HEK293 (cell line): ENCODE data around the gene KCNK2.
A peak's percentile ranks its signal among the peaks of the same experiment; 100 is the strongest.
"Not testable (repeated sequence)": the region's sequence is repeated elsewhere in the genome, so short reads cannot be mapped to it uniquely, and the experiment has no call there.

ENCODE experiments used
- CTCF ChIA-PET: fragments of 350-600 bp; formaldehyde crosslinking; extraction: SDS; loops from one replicate; lab custom pipeline; 2021; ENCODE audit warnings: antibody characterized with exemption; lab: Yijun Ruan, JAX
- POLR2A ChIA-PET: fragments of 300-600 bp; formaldehyde crosslinking; extraction: SDS; loops from one replicate; lab custom pipeline; 2020; ENCODE audit warnings: antibody characterized with exemption, inconsistent platforms; lab: Yijun Ruan, JAX
- H3K27ac ChIP-seq: fragments of 200-500 bp; sonication (Bioruptor generic); 2 replicates; pipeline ENCODE4 v1.5.1; 2014; ENCODE audit warnings: low read depth, low read length, control low read depth, inconsistent platforms; ENCODE audit errors: extremely low read depth
- H3K36me3 ChIP-seq, 2 experiments: fragments of 200-500 bp in 1 of 2; sonication (Bioruptor generic) in 1 of 2; 1 replicate in 1 of 2; 2 replicates in 1 of 2; pipeline ENCODE4 v1.5.1; 2014 to 2017; ENCODE audit warnings: inconsistent platforms in 2 of 2, low read length in 2 of 2; ENCODE audit not compliant: control insufficient read depth in 2 of 2, insufficient read depth in 1 of 2
- H3K4me1 ChIP-seq: fragments of 200-500 bp; sonication (Bioruptor generic); 2 replicates; pipeline ENCODE4 v1.5.1; 2014; ENCODE audit warnings: mild to moderate bottlenecking, low read length, inconsistent platforms; ENCODE audit not compliant: control insufficient read depth, insufficient read depth
- H3K4me3 ChIP-seq: 2 replicates; pipeline ENCODE4 v1.5.1; 2011; ENCODE audit warnings: low read depth, mild to moderate bottlenecking, control low read depth, low read length, moderate library complexity
- H3K9me3 ChIP-seq: fragments of 200-500 bp; sonication (Bioruptor generic); 2 replicates; pipeline ENCODE4 v1.5.1; 2014; ENCODE audit warnings: low read depth, low read length, inconsistent platforms; ENCODE audit not compliant: control insufficient read depth, insufficient read depth
- GLI2 ChIP-seq: fragments of 450-650 bp; formaldehyde crosslinking; IDR thresholded peaks from 2 replicates; pipeline ENCODE4; 2017; ENCODE audit warnings: missing biosample characterization, missing genetic modification characterization, low read depth, borderline replicate concordance
- KLF1 ChIP-seq: fragments of 450-650 bp; formaldehyde crosslinking; IDR thresholded peaks from 2 replicates; pipeline ENCODE4 v1.5.1; 2016; ENCODE audit warnings: missing biosample characterization, missing genetic modification characterization
- KLF10 ChIP-seq: fragments of 450-650 bp; IDR thresholded peaks from 2 replicates; pipeline ENCODE4 v1.5.1; 2018; ENCODE audit warnings: missing biosample characterization, mild to moderate bottlenecking, missing genetic modification characterization
- OVOL3 ChIP-seq: fragments of 450-650 bp; formaldehyde crosslinking; IDR thresholded peaks from 2 replicates; pipeline ENCODE4 v1.5.1; 2016; ENCODE audit warnings: missing biosample characterization, missing genetic modification characterization
- REPIN1 ChIP-seq: fragments of 450-650 bp; formaldehyde crosslinking; IDR thresholded peaks from 2 replicates; pipeline ENCODE4 v1.5.1; 2017; ENCODE audit warnings: missing biosample characterization, missing genetic modification characterization, low read depth
- SETDB1 ChIP-seq: IDR thresholded peaks from one replicate; pipeline ENCODE4 v1.6.1; 2017; ENCODE audit warnings: mild to moderate bottlenecking, low read length, moderate library complexity, mixed read lengths; ENCODE audit not compliant: insufficient read length
- WT1 ChIP-seq: fragments of 450-650 bp; formaldehyde crosslinking; IDR thresholded peaks from 2 replicates; pipeline ENCODE4 v1.5.1; 2016; ENCODE audit warnings: missing biosample characterization, missing genetic modification characterization
- YY1 ChIP-seq: fragments of 450-650 bp; formaldehyde crosslinking; IDR thresholded peaks from 2 replicates; pipeline ENCODE4 v1.5.1; 2018; ENCODE audit warnings: missing biosample characterization, missing genetic modification characterization
- ZFP37 ChIP-seq: fragments of 450-650 bp; formaldehyde crosslinking; IDR thresholded peaks from 2 replicates; pipeline ENCODE4 v1.5.1; 2016; ENCODE audit warnings: missing biosample characterization, missing genetic modification characterization
- ZNF114 ChIP-seq: fragments of 450-650 bp; formaldehyde crosslinking; IDR thresholded peaks from 2 replicates; pipeline ENCODE4 v1.5.0; 2017; ENCODE audit warnings: missing biosample characterization, missing genetic modification characterization
- ZNF324 ChIP-seq: fragments of 450-650 bp; formaldehyde crosslinking; IDR thresholded peaks from 2 replicates; pipeline ENCODE4 v1.5.1; 2016; ENCODE audit warnings: missing biosample characterization, missing genetic modification characterization
- ZNF501 ChIP-seq: fragments of 450-650 bp; formaldehyde crosslinking; IDR thresholded peaks from 2 replicates; pipeline ENCODE4 v1.5.1; 2016; ENCODE audit warnings: missing biosample characterization, missing genetic modification characterization
- ZNF670 ChIP-seq: fragments of 450-650 bp; formaldehyde crosslinking; IDR thresholded peaks from 2 replicates; pipeline ENCODE4 v1.5.1; 2016; ENCODE audit warnings: missing biosample characterization, missing genetic modification characterization, low read depth
- ZNF843 ChIP-seq: fragments of 450-650 bp; formaldehyde crosslinking; IDR thresholded peaks from 2 replicates; pipeline ENCODE4 v1.5.1; 2016; ENCODE audit warnings: missing biosample characterization, missing genetic modification characterization
- TF ChIP-seq, protein P1 (sequence below): fragments of 450-650 bp; formaldehyde crosslinking; IDR thresholded peaks from 2 replicates; pipeline ENCODE4 v1.5.1; 2016; ENCODE audit warnings: missing biosample characterization, missing genetic modification characterization
- TF ChIP-seq, protein P2 (sequence below): fragments of 450-650 bp; formaldehyde crosslinking; IDR thresholded peaks from 2 replicates; pipeline ENCODE4 v1.5.1; 2016; ENCODE audit warnings: missing biosample characterization, missing genetic modification characterization, low read depth
- TF ChIP-seq, protein P3 (sequence below): fragments of 450-650 bp; formaldehyde crosslinking; IDR thresholded peaks from 2 replicates; pipeline ENCODE4 v1.5.1; 2016; ENCODE audit warnings: missing biosample characterization, missing genetic modification characterization
- TF ChIP-seq, protein P4 (sequence below): fragments of 450-650 bp; formaldehyde crosslinking; IDR thresholded peaks from 2 replicates; pipeline ENCODE4 v1.5.1; 2017; ENCODE audit warnings: missing biosample characterization, missing genetic modification characterization
- TF ChIP-seq, protein P5 (sequence below): fragments of 450-650 bp; formaldehyde crosslinking; IDR thresholded peaks from 2 replicates; pipeline ENCODE4 v1.5.1; 2016; ENCODE audit warnings: missing biosample characterization, missing genetic modification characterization

KCNK2 gene

DNA sequence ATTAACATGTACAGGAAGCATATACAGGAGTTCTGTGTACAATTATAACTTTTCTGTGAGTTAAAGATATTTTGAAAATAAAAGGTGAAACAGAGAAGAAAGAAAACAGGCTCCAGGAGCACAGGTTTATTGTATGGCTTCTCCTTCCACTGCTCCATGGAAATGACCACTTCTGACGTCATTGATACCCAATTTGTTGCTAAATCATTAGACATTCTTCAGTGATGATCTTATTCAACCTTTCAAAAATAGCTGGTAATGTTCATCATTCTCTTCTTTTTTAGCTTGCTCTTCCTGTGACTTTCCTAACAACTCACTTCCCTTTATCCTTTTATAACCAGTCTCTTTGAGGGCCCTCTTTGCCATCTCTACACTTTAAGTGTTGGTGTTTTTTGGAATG is 77.8 kb downstream of the KCNK2 start:
- POLR2A ChIA-PET: no interaction called here
- no peaks in the 10 kb centered on the region for H3K9me3 ChIP-seq
- CTCF ChIA-PET: no interaction called here
- TF ChIP-seq, protein P1, sequence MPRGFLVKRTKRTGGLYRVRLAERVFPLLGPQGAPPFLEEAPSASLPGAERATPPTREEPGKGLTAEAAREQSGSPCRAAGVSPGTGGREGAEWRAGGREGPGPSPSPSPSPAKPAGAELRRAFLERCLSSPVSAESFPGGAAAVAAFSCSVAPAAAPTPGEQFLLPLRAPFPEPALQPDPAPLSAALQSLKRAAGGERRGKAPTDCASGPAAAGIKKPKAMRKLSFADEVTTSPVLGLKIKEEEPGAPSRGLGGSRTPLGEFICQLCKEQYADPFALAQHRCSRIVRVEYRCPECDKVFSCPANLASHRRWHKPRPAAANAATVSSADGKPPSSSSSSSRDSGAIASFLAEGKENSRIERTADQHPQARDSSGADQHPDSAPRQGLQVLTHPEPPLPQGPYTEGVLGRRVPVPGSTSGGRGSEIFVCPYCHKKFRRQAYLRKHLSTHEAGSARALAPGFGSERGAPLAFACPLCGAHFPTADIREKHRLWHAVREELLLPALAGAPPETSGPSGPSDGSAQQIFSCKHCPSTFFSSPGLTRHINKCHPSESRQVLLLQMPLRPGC (tag by site-specific recombination): no peak
- TF ChIP-seq, protein P2, sequence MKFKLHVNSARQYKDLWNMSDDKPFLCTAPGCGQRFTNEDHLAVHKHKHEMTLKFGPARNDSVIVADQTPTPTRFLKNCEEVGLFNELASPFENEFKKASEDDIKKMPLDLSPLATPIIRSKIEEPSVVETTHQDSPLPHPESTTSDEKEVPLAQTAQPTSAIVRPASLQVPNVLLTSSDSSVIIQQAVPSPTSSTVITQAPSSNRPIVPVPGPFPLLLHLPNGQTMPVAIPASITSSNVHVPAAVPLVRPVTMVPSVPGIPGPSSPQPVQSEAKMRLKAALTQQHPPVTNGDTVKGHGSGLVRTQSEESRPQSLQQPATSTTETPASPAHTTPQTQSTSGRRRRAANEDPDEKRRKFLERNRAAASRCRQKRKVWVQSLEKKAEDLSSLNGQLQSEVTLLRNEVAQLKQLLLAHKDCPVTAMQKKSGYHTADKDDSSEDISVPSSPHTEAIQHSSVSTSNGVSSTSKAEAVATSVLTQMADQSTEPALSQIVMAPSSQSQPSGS (tag by site-specific recombination): 0 out of 2 replicates have a peak, but pooled peaks have one; percentile 38
- no peaks in the 10 kb centered on the region for H3K4me1 ChIP-seq
- no peak overlapping the region for H3K27ac ChIP-seq
- no peak overlapping the region for H3K4me3 ChIP-seq
- no peaks in the 10 kb centered on the region for H3K36me3 ChIP-seq

DNA sequence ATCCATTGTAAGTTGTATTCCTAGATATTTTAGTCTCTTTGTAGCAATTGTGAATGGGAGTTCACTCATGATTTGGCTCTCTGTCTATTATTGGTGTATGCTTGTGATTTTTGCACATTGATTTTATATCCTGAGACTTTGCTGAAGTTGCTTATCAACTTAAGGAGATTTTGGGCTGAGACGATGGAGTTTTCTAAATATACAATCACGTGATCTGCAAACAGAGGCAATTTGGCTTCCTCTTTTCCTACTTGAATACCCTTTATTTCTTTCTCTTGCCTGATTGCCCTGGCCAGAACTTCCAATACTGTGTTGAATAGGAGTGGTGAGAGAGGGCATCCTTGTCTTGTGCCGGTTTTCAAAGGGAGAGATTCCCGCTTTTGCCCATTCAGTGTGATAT is 80.6 kb downstream of the KCNK2 start:
- POLR2A ChIA-PET: interaction anchor here (0.7 kb wide), 1 partner anchor 242 kb away, joined by 5 read pairs; no protein-coding TSS in a partner anchor
- H3K4me3 ChIP-seq, H3K36me3 ChIP-seq, CTCF ChIA-PET, H3K27ac ChIP-seq, H3K9me3 ChIP-seq, H3K4me1 ChIP-seq: not testable (repeated sequence)

DNA sequence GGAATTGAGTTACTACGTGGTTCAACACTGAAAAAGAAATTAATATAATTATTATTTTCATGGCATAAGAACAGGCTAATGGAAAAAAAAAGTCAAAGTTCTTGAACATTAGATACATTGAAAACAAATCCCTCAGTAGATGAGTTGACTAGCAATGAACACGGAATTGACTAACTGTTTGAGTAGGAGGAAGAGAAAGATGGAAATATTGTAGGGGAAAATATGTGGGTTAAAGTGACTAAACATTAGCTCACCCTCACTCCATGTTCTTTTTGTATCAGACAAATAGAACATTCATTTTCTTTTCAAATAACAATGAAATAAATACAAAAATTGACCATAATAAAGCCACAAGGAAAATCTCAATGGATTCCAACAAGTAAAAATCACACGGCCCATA is 84.3 kb downstream of the KCNK2 start:
- Histone ChIP-seq H3K36me3 (no peaks in the 10 kb centered on the region), H3K9me3 (no peaks in the 10 kb centered on the region), H3K4me3 (no peak overlapping the region), H3K4me1 (no peaks in the 10 kb centered on the region), H3K27ac (no peak overlapping the region)
- ChIA-PET CTCF (no interaction called here), POLR2A (no interaction called here)
- TF ChIP-seq ZNF114 (tag by site-specific recombination): no peak
- TF ChIP-seq, protein P3, sequence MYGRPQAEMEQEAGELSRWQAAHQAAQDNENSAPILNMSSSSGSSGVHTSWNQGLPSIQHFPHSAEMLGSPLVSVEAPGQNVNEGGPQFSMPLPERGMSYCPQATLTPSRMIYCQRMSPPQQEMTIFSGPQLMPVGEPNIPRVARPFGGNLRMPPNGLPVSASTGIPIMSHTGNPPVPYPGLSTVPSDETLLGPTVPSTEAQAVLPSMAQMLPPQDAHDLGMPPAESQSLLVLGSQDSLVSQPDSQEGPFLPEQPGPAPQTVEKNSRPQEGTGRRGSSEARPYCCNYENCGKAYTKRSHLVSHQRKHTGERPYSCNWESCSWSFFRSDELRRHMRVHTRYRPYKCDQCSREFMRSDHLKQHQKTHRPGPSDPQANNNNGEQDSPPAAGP (tag by site-specific recombination): no peak
- no peak for TF ChIP-seq OVOL3 (tag by site-specific recombination)
- TF ChIP-seq KLF10 (tag by site-specific recombination): no peak
- TF ChIP-seq ZNF843 (tag by site-specific recombination): no peak
- TF ChIP-seq, protein P4, sequence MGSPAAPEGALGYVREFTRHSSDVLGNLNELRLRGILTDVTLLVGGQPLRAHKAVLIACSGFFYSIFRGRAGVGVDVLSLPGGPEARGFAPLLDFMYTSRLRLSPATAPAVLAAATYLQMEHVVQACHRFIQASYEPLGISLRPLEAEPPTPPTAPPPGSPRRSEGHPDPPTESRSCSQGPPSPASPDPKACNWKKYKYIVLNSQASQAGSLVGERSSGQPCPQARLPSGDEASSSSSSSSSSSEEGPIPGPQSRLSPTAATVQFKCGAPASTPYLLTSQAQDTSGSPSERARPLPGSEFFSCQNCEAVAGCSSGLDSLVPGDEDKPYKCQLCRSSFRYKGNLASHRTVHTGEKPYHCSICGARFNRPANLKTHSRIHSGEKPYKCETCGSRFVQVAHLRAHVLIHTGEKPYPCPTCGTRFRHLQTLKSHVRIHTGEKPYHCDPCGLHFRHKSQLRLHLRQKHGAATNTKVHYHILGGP: no peak
- TF ChIP-seq ZNF670 (tag by site-specific recombination): no peak
- TF ChIP-seq WT1: no peak
- no peak for TF ChIP-seq ZFP37 (tag by site-specific recombination)
- TF ChIP-seq SETDB1: no peak
- TF ChIP-seq, protein P5, sequence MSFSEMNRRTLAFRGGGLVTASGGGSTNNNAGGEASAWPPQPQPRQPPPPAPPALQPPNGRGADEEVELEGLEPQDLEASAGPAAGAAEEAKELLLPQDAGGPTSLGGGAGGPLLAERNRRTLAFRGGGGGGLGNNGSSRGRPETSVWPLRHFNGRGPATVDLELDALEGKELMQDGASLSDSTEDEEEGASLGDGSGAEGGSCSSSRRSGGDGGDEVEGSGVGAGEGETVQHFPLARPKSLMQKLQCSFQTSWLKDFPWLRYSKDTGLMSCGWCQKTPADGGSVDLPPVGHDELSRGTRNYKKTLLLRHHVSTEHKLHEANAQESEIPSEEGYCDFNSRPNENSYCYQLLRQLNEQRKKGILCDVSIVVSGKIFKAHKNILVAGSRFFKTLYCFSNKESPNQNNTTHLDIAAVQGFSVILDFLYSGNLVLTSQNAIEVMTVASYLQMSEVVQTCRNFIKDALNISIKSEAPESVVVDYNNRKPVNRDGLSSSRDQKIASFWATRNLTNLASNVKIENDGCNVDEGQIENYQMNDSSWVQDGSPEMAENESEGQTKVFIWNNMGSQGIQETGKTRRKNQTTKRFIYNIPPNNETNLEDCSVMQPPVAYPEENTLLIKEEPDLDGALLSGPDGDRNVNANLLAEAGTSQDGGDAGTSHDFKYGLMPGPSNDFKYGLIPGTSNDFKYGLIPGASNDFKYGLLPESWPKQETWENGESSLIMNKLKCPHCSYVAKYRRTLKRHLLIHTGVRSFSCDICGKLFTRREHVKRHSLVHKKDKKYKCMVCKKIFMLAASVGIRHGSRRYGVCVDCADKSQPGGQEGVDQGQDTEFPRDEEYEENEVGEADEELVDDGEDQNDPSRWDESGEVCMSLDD (tag by site-specific recombination): no peak
- no peak for TF ChIP-seq GLI2 (tag by site-specific recombination)
- TF ChIP-seq REPIN1 (tag by site-specific recombination): no peak
- no peak for TF ChIP-seq ZNF324
- no peak for TF ChIP-seq KLF1 (tag by site-specific recombination)
- no peak for TF ChIP-seq YY1 (tag by site-specific recombination)
- no peak for TF ChIP-seq ZNF501 (tag by site-specific recombination)
